Measurements from ENCODE around the gene SRGAP2.
"Not testable (repeated sequence)": the region's sequence is repeated elsewhere in the genome, so short reads cannot be mapped to it uniquely, and the experiment has no call there.

Gene SRGAP2

GRCh38 chr1:206252680-206253335, 49.5 kb downstream of the SRGAP2 start:
- DNase-seq, result not testable (repeated sequence)

Measured in activated CD4-positive, alpha-beta T cell treated with anti-CD3 and anti-CD28 coated beads for 1 hour (primary cell).